Muscle of arm (tissue), 12 donors: ENCODE measurements around the gene MTHFS. TPM values are rescaled to one million over a fixed set of nuclear protein-coding genes. Genes with fewer than 3 reads are reported as not detected.
"Not testable (repeated sequence)": the region's sequence is repeated elsewhere in the genome, so short reads cannot be mapped to it uniquely, and the experiment has no call there.

Experiments
- DNase-seq: peaks from one replicate; pipeline ENCODE4 v3.0.0-alpha.2; 2013
- polyA plus RNA-seq, 12 donors: library from polyadenylated mRNA; unstranded; fragments of 120-200 nt; gene quantifications; one replicate each; pipeline ENCODE4 v1.2.1, GENCODE V29; 2013; ENCODE audit not compliant: insufficient read length in 12 of 12

MTHFS gene
- polyA plus RNA-seq, 12 donors, result 8.8 to 25.2 (median 17.1) TPM; not detected in 1

GRCh38 chr15:79919090-79919748, 22.4 kb upstream of the MTHFS start:
- DNase-seq, result no peak

DNA sequence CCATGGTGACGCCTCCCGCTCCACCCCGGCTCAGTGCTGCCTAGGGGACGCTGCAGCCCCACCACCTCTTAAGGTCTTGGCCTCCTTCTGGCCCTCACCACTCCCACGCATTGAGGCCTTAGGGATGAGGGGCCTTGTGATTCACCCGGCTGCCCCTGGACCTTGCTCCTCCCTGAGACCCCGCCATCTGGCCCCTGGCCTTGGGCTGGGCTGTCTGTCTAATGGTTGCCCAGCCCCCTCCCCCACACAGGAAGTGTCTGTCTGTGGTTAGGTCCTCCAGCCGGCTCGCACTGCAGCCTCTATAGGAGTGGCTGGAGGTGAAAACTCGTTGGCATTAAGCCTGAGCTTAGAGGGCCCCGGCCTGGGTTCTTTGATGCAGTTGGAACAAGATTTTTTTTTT, 21.5 kb upstream of the MTHFS start:
- DNase-seq, result no peak

DNA sequence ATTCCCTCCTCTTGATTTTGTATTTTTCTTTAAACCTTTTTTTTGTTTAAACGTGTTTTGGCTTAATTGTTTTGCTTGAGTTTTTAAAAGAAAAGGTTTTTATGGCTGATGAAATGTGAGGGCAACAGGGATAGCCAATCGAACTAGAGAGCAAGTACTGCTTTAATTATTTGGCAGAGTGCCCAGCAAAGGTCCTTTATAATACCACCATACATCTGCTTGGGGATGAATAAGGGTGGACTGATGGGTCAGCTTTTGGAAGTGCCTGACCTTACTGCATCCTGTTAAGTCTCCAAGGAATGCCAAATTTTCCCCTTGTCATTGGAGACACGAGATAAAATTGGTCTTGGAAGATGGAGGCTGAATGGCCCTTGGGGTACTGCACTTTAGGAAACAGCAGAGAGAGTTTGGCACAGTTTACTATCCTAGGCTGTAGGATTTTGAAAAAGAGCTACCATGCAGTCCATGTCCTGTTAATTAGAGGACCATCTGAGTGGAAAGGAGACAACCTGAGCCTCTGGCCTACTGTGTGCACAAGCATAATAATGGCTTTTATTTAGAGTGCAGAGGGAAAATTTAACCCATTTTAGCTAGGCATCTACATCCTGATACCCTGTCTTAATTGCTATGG, 19.8 kb upstream of the MTHFS start:
- no peak for DNase-seq

DNA sequence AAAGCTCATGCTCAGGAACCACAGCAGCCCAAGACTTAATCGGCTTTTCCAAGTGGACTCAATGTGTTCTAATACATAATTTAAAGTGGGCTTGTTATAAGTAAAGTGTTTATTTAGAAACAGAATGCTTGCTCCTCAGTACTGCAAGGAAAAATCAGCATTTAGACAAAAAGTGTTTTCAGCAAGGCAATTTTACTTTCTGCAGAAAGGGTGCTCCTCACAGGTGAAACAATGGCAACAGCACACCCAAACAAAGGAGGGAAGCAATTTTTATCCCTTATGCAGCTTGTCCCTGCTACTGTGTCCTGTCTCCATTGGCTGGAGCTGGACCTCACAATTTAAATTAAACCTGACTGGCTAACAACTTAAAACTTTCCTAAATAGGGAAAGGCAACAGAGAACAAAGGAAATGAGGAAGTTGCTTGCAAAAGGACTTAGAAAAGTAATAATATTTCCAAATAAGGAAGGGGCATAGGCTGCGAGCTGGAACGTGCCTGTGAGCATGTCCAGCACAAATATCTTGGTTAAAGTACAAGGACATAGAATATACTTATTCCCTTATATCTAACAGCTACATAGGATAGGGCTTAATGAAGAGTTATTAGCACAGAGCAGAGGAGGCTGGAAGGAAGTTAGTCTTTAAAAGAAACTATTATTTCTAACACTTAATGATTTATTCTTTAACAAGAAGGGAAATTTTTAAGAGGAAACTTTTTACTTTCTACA, 19.1 kb upstream of the MTHFS start:
- DNase-seq, result not testable (repeated sequence)

DNA sequence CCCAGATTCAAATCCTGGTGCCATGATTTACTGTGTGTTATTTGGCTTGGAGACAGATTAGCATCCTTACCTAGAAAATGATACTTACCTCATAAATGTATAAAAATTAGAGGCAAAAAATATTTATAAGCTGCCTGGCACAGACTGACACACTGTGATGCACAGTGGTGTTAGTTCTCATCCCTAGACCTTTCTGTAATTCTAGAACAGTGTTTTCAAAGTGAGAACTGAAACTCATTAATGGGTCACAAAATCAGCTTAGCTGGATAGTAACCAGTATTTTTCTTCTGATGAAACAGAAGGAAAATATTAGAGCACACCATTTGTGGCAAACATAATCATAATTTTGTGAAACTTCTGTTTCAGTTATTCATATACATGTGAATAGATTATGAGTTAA, 17.9 kb upstream of the MTHFS start:
- DNase-seq, result no peak

DNA sequence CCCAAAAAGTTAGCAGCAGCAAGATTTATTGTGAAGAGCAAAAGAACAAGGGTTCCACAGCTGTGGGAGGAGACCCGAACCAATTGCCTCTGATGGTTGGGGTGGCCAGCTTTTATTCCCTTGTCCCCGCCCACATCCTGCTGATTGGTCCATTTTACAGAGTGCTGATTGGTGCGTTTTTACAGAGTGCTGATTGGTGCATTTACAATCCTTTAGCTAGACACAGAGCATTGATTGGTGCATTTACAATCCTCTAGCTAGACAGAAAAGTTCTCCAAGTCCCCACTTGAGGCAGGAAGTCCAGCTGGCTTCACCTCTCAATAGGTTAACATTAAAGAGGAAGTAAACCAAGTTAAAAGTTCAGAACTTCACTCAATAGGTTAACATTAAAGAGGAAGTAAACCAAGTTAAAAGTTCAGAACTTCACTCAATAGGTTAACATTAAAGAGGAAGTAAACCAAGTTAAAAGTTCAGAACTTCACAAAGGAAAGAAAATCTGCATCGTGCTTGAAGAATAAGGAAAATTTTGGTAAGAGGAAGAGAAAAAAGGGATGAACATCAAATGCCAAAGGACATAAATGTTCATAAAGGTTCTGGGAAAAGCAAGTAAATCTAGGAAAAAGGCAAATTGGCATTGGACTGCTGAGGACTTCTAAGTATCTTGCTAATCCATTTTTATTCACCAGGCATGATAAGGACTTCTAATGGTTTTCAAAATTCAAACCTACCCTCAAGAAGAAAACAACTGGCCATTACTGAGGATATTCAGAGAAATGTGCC, 12.9 kb upstream of the MTHFS start:
- not testable (repeated sequence) for DNase-seq

DNA sequence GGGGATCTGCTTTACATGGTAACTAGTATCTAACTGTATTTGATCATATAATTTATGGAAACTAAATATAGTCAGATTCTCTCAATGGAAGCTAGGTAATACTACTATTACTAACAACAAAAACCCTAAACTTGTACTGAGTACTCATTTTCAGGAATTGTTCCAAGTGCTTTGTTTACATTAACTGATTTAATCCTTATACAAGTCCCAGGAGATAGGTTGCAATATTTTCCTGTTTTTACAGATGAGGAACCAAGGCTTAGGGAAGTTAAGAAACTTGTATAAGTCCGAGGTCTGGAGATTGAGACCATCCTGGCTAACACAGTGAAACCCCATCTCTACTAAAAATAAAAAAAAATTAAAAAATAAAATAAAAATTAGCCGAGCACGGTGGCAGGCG, 7.5 kb upstream of the MTHFS start:
- no peak for DNase-seq

DNA sequence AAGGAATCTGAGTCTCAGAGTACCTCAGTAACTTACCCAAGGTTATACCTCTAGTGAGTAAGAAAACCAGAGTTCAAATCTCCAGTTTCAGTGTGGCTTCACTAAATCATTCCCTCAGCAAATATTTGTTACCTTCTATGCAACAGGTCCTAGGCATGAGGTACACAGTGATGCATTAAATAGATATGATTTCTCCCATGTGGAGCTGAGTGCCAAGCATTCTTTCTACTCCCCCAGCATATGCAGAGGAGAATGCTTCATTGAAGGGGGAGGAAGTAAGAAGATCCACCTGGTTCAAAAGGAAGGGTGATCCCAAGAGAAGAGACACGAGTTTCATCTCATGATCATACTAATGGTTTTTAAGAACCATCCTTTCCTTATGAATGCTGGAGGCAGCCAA, 6.8 kb upstream of the MTHFS start:
- no peak for DNase-seq

- DNase-seq, result no peak
Measured at GRCh38 chr15:79903144-79903543, 6.3 kb upstream of the MTHFS start.

DNA sequence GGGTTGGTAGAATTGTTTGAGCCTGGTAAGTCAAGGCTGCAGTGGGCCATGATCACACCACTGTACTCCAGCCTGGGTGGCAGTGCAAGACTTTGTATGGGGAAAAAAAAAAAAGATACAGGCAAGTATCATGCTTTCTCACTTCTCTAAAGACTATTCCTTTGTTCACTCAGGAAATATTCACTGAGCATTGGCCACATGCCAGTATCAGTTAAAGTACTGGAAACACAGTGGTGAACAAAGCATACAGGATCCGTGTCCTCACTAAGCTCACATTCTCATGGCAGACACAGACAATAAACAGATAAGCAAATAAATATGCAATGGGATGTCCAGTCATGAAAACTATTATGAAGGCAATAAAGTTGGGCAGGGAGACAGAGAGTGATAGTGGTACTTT, 5.1 kb upstream of the MTHFS start:
- DNase-seq, result no peak

- DNase-seq, result not testable (repeated sequence)
Measured at GRCh38 chr15:79900818-79901378, 4.1 kb upstream of the MTHFS start.

DNA sequence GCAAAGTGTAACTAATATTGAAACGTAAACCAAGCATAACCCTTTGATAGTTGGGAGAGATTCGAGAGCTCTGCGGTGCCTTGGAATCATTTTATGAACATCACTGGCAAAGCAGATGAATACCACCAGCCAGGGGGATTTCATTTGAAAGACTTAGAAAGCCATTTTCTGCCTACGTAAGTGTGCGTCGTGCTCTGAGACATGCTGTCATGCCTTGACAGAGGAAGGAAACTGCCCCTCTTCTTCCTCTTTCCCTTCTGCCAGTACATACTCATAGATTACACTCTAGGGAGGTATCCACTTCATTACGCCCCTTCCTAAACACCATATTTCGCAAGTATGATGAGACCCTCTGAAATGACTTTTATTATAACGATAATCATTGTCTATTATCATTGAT, 3.3 kb upstream of the MTHFS start:
- DNase-seq, result no peak

DNA sequence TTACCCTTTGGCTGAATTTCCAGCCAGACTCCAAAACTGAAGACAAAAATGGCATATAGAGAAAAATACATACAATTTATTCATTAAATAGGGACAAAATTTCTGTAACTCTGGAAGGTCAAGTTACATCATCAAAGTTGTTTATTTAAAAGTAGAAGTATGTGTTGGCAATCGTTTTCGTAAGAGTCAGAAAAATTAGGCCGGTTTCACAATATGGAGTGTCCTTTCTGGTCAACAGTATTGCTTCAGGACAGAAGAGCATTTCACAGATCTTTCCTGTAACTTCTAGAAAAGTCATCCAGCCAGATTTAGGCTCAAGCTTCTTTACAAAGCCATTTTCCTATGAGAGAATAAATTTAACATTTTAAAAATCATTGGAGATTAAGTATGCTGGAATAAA, 2.0 kb upstream of the MTHFS start:
- DNase-seq, result not testable (repeated sequence)

DNA sequence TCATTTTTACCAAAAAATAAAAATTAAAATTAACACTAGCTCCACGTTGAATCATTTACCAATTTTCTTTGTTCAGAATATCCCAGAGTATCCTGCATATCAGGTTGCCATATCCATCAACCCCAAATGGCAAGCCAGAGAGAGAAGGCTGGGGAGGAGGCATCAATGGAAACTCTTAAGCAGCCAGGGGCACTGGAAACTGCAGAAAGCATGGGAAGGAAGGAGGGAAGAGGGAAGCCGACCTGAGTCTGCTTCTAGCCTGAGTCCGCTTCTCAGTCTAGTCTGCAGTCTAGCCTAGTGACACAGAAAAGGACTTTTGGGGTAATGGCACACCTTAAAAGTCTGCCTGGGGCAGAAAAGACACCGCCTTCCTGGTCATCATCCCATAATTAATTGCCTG, 1.6 kb upstream of the MTHFS start:
- no peak for DNase-seq

GRCh38 chr15:79897701-79898113, 893 bp upstream of the MTHFS start:
- DNase-seq, result no peak

- no peak for DNase-seq
Measured at GRCh38 chr15:79897380-79897678, 515 bp upstream of the MTHFS start.

GRCh38 chr15:79896131-79896633, 632 bp downstream of the MTHFS start:
- DNase-seq, result peak; percentile 18

DNA sequence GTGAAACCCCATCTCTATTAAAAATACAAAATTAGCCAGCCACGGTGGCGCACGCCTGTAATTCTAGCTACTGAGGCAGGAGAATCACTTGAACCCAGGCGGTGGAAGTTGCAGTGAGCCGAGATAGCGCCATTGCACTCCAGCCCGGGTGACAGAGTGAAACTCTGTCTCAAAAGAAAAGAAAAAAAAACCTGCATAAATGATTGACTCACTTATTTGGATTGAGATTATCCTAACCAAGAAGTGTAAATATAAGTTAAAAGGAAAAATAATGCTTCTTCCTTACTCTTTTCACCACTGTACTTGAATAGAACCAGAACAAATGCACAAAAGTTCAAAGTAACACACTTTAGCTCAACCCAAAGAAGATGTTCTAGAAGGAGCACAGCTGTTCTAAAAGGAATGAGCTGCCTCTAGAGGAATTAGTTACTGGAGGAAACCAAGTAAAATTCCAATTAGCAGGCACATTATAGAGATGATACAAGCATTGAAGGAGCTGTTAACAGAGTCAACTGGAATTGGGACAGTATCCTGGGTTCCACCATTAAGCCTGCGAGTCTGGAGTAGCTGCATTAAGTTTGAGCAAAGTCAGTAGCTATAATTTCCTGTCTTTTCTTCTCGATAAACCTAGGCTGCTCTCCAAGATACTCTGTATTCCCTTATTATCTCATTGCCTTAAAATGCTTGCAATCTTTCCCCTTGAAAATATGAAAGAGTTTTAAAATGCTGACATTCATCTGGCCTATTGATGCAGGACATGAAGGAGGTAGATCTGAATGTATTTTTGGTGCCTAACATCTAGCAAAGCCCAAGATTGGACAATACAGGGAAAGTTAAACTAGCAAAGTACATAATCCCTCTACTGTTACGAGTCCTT, 9.5 kb downstream of the MTHFS start:
- DNase-seq, result no peak

GRCh38 chr15:79886124-79886523, 10.7 kb downstream of the MTHFS start:
- DNase-seq, result no peak

- no peak for DNase-seq
Measured at GRCh38 chr15:79884204-79884596, 12.6 kb downstream of the MTHFS start.

DNA sequence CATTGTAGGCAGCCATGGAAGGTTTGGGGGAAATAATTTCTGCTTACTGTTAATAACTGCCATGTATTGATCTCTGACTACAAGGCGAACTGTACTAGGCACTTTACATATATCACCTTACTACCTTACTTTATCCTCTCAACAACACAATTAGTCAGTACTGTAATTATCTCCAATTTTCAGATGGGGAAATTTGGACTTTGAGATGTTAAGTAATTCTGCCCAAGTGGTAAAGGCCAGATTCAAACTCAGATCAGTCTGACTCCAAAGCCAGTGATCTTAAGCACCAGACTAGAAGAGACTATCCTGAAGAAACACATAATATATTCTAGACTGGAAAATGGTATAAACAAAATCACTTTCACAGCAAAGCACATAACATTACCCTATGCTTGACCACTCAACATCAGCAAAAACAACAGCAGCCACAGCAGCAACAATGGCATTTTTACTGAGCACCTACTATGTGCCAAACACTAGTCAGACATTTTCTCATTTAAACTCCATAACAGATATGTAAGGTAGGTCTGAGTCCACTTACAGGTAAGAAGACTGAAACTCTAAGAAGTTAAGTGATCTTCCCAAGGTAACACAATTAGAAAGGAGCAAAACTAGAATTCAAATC, 13.1 kb downstream of the MTHFS start:
- DNase-seq, result no peak
